Prostate gland (tissue), 2 donors: ENCODE data around the gene ARHGEF3.

Experiments
- POLR2AphosphoS5 ChIP-seq: sonication (generic); formaldehyde crosslinking; IDR thresholded peaks from one replicate; pipeline ENCODE4 v1.6.1; 2017; ENCODE audit warnings: antibody characterized with exemption
- TF ChIP-seq, protein P1 (sequence below), 4 experiments: fragments of 200-600 bp in 2 of 4; fragments of 450-650 bp in 2 of 4; sonication (generic) in 2 of 4; IDR thresholded peaks; 1 replicate in 3 of 4; 2 replicates in 1 of 4; pipeline ENCODE4 v1.5.1; 2016 to 2019; ENCODE audit warnings: antibody characterized with exemption in 4 of 4, mild to moderate bottlenecking in 2 of 4, moderate library complexity in 2 of 4

DNA sequence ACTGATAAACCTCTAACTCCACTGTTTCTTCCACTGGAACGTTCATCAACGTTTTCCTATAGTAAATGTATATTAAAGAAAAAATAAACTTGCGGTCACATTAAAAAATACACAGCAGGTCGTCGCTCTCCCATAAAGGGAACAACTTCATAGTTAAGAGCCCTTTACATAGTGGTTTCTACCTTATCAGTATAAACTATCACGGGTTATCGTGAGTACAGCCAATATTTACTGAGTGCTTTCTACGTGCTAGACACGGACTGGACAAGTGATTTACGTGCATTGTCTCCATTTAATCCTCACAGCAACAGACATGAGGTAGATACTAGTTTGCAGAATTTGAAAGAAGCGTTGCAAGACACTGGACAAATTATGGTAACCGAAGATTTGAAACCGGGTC, 117.7 kb downstream of the ARHGEF3 start:
- TF ChIP-seq, protein P1, sequence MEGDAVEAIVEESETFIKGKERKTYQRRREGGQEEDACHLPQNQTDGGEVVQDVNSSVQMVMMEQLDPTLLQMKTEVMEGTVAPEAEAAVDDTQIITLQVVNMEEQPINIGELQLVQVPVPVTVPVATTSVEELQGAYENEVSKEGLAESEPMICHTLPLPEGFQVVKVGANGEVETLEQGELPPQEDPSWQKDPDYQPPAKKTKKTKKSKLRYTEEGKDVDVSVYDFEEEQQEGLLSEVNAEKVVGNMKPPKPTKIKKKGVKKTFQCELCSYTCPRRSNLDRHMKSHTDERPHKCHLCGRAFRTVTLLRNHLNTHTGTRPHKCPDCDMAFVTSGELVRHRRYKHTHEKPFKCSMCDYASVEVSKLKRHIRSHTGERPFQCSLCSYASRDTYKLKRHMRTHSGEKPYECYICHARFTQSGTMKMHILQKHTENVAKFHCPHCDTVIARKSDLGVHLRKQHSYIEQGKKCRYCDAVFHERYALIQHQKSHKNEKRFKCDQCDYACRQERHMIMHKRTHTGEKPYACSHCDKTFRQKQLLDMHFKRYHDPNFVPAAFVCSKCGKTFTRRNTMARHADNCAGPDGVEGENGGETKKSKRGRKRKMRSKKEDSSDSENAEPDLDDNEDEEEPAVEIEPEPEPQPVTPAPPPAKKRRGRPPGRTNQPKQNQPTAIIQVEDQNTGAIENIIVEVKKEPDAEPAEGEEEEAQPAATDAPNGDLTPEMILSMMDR (IDR thresholded peaks at IDR 0.05): no peak
- peak; percentile 81 for TF ChIP-seq POLR2AphosphoS5
